NT2/D1 (cell line): Measurements from ENCODE around the gene SLC39A11.

Experiments
- SUZ12 ChIP-seq: IDR thresholded peaks from 2 replicates; pipeline ENCODE4 v1.6.1; 2011; ENCODE audit not compliant: insufficient read length, insufficient read depth; ENCODE audit errors: extremely low read depth
- YY1 ChIP-seq: IDR thresholded peaks from 2 replicates; pipeline ENCODE4 v1.6.1; 2011; ENCODE audit not compliant: insufficient read length, insufficient read depth
- ZNF274 ChIP-seq: IDR thresholded peaks from 2 replicates; pipeline ENCODE4 v1.6.1; 2011; ENCODE audit warnings: mild to moderate bottlenecking, low read depth, low read length

DNA sequence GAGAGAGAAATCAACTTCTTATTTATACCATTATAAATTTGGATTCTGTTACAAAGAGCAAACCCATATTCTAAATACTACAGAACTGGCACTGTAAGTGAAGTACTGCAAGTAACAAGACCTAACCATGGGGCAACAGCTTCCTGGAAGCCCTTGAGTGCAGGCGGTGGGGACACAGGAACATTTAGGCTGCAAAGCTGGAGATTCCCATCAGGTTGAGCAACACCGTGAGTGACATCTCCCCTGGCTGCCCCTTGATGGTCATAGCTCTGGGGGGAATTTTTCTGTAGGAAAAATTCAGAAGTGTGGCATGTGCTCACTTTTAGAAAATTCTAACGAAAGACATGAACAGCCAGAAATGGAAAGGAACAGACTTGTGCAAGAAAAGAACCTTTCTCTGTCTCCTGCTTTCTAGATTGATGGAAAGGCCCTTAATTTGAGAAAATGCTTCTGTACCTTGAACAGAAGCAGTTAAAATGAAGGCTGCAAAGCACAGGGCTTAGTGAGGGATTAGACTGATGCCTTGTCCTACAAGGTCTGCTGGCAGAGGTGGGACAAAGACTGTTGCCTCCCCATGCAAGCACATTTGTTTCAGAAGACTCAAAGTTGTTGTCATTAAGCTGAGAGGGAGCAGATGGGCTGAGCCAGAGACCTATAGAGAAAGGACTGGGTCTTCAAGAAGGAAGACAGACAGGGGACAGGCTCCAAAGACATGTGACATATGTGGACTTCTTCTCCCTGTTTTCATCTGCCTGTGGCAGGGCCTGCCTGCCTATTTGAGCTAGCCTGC lies 380.8 kb downstream of the SLC39A11 start:
- TF ChIP-seq YY1 (no peak), ZNF274 (no peak), SUZ12 (no peak)
